ENCODE measurements around the gene PTPN23. TPM values are rescaled to one million over a fixed set of nuclear protein-coding genes. Genes with fewer than 3 reads are reported as not detected.

PTPN23 gene
- total and polyA plus RNA-seq, 9 of the 15 experiments (the other 6 are each of a cell fraction or from before 2014, with no cell fraction given) = 0.41 to 58.7 (median 7.2) TPM

DNA sequence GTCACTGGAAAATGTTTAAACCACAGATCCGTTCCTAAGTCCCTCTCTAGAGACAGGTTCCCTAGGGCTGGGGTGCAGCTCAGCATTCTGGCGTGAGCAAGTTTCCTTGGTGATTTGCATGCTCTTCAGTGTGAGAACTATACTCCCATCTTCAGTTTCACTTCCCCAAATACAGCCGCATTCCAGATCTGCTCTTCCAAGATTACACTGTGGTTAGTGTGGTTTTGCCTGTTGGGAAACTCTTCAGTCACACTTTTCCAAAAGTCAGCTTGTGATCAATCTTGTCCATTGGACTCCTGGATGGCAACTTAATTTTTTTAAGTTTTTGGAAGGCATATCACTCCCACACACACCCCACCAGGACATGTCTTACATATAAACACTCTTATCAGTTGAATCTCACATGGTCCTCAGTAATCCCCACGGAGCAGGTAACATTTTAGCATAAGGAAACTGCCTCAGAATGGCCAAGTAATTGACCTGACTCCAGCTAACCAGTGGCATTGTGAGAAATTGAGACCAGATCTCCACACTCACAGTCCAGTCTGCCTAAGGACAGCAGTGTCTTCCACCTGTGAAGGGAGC lies 33.5 kb upstream of the PTPN23 start (continued):
- TF ChIP-seq, protein P1, sequence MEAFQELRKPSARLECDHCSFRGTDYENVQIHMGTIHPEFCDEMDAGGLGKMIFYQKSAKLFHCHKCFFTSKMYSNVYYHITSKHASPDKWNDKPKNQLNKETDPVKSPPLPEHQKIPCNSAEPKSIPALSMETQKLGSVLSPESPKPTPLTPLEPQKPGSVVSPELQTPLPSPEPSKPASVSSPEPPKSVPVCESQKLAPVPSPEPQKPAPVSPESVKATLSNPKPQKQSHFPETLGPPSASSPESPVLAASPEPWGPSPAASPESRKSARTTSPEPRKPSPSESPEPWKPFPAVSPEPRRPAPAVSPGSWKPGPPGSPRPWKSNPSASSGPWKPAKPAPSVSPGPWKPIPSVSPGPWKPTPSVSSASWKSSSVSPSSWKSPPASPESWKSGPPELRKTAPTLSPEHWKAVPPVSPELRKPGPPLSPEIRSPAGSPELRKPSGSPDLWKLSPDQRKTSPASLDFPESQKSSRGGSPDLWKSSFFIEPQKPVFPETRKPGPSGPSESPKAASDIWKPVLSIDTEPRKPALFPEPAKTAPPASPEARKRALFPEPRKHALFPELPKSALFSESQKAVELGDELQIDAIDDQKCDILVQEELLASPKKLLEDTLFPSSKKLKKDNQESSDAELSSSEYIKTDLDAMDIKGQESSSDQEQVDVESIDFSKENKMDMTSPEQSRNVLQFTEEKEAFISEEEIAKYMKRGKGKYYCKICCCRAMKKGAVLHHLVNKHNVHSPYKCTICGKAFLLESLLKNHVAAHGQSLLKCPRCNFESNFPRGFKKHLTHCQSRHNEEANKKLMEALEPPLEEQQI (IDR thresholded peaks at IDR 0.05) = peak; percentile 62; the same call in 1 of the 2 replicates
- peak in 1 of 3 experiments; percentile 3 for TF ChIP-seq YY1 (IDR thresholded peaks at IDR 0.05; ENCODE audit: borderline replicate concordance in 1 of 3, control insufficient read depth in 1 of 3, extremely low read depth in 1 of 3, insufficient read depth in 3 of 3, insufficient read length in 1 of 3, insufficient replicate concordance in 2 of 3, low read depth in 1 of 3, low read length in 2 of 3)
- TF ChIP-seq ZKSCAN3 (CRISPR knock-in tag; IDR thresholded peaks at IDR 0.05) = no peak
- no peak for TF ChIP-seq TAF7 (tag; IDR thresholded peaks at IDR 0.05)
- no peak for TF ChIP-seq MXD1 (CRISPR knock-in tag; IDR thresholded peaks at IDR 0.05; ENCODE audit: borderline replicate concordance, poor library complexity, severe bottlenecking)
- no peak for TF ChIP-seq SMAD2 (IDR thresholded peaks at IDR 0.05; ENCODE audit: low read depth, low read length)
- no peak for TF ChIP-seq HMG20B (CRISPR knock-in tag; IDR thresholded peaks at IDR 0.05)
- TF ChIP-seq LCOR (CRISPR knock-in tag; IDR thresholded peaks at IDR 0.05) = peak; percentile 99
- TF ChIP-seq RCOR1 (IDR thresholded peaks at IDR 0.05; ENCODE audit: borderline replicate concordance in 1 of 2, low read depth in 2 of 2, low read length in 2 of 2) = peak in 1 of 2 experiments; percentile 67; a peak in 2 of 4 replicates
- no peak for TF ChIP-seq PTTG1 (tag; IDR thresholded peaks at IDR 0.05; ENCODE audit: low read depth)
- no peak for TF ChIP-seq TCF15 (CRISPR knock-in tag; IDR thresholded peaks at IDR 0.05)
- TF ChIP-seq E2F5 (CRISPR knock-in tag; IDR thresholded peaks at IDR 0.05) = no peak
- no peak for TF ChIP-seq ZNF143 (CRISPR knock-in tag; IDR thresholded peaks at IDR 0.05)
- TF ChIP-seq IFI16 (CRISPR knock-in tag; IDR thresholded peaks at IDR 0.05) = no peak
- TF ChIP-seq BRF2 (IDR thresholded peaks at IDR 0.05; ENCODE audit: borderline replicate concordance, insufficient read depth, insufficient read length) = no peak
- no peak for TF ChIP-seq NFE2L1 (tag; IDR thresholded peaks at IDR 0.05; ENCODE audit: borderline replicate concordance, low read depth)
- TF ChIP-seq HOXB6 (CRISPR knock-in tag; IDR thresholded peaks at IDR 0.05; ENCODE audit: borderline replicate concordance) = no peak
- no peak for TF ChIP-seq ZNF347 (CRISPR knock-in tag; IDR thresholded peaks at IDR 0.05; ENCODE audit: low read depth)
- TF ChIP-seq TRIM28 (IDR thresholded peaks at IDR 0.05) = no peak
- TF ChIP-seq, protein P2, sequence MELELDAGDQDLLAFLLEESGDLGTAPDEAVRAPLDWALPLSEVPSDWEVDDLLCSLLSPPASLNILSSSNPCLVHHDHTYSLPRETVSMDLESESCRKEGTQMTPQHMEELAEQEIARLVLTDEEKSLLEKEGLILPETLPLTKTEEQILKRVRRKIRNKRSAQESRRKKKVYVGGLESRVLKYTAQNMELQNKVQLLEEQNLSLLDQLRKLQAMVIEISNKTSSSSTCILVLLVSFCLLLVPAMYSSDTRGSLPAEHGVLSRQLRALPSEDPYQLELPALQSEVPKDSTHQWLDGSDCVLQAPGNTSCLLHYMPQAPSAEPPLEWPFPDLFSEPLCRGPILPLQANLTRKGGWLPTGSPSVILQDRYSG (tag; conservative IDR thresholded peaks at IDR 0.05; ENCODE audit: low read depth) = no peak
- no peak for TF ChIP-seq ZNF24 (IDR thresholded peaks at IDR 0.05)
